Measurements from ENCODE around the gene ANO7.

The ANO7 gene

GRCh38 chr2:241213567-241213966, 25.1 kb downstream of the ANO7 start:
- no peak for DNase-seq

GRCh38 chr2:241214209-241214608, 25.7 kb downstream of the ANO7 start:
- no peak for DNase-seq

- no peak for DNase-seq
Measured at GRCh38 chr2:241214766-241215165, 26.3 kb downstream of the ANO7 start.

GRCh38 chr2:241215421-241215820, 26.9 kb downstream of the ANO7 start:
- no peak for DNase-seq

GRCh38 chr2:241216211-241216761, 27.8 kb downstream of the ANO7 start:
- DNase-seq, result no peak

DNA sequence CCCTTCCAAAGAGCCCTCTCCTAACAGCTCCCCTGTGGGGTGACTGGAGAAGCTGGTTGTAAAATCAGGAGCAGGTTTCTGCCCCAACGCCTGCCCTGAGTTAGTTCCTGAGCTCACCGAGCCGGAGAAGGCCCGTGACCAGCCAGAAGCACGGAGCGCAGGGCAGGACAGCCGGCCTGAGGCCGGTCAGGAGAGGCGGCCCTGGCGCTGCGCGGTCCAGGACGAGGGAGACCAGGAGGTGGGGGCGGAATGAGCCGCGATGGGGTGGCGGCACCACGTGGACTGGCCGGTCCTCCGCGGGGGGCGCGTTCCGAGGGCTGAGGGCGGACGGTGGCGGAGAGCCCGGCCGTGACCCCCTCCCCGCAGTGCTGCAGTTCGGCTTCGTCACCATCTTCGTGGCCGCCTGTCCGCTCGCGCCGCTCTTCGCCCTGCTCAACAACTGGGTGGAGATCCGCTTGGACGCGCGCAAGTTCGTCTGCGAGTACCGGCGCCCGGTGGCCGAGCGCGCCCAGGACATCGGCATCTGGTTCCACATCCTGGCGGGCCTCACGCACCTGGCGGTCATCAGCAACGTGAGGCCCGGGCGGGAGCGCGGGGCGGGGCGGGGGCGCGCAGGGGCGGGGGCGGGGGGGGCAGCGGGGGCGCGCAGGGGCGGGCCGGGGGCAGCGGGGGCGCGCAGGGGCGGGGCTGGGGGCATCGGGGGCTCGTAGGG, 29.0 kb downstream of the ANO7 start:
- DNase-seq, result no peak

DNA sequence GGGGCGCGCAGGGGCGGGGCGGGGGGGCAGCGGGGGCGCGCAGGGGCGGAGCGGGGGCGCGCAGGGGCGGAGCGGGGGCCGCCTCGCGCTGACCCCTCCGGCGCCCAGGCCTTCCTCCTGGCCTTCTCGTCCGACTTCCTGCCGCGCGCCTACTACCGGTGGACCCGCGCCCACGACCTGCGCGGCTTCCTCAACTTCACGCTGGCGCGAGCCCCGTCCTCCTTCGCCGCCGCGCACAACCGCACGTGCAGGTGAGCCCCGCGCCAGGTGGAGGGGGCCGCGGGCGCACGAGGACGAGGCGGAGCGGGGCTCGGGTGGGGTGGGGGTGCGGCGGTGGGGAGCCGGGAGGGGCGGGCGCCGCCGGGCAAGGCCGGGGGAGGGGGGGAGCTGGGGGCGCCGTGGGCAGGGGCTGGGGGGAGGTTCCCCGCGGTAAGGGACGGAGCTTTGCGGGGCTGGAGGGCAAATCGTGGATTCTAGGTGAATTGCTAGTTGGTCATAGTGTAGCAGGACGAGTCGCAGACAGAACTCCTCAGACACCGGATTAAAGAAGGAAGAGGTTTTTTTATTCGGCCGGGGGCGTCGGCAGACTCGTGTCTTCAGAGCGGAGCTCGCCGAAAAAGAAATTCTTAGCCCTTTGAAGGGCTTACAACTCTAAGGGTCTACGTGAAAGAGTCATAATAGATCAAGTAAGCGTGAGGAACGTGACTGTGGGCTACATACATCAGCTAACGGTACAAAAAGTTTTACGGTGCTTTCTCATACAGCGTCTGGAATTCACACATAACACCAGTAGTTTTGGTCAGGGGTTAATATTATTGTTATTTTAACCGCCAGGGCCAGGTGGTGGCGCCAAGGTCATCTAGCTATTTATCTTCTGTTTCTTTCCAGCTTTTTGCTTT, 29.9 kb downstream of the ANO7 start:
- DNase-seq, result no peak

- DNase-seq, result no peak
Measured at GRCh38 chr2:241219030-241219382, 30.5 kb downstream of the ANO7 start.

DNA sequence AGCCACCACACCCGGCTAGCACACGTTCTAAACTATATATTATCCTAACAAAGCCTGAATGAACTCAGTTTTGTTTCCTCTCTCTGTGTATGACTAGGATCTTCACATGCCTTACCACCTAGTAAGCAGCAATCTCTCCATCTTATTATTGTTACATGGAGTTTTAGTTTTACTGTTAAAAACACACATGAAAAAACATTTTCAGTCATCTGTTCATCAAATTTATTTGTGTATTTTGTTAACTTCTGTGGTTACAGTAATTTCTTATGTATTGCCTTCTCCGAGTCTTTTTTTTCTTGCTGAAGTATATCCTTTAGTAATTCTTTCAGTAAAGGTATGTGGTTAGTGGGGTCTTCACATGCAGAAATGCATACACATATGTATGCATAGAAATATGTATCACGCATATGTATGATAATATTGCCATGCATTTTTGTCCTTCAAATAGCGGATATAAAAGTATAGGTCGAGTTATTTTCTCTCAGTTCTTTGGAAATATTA, 31.4 kb downstream of the ANO7 start:
- no peak for DNase-seq

DNA sequence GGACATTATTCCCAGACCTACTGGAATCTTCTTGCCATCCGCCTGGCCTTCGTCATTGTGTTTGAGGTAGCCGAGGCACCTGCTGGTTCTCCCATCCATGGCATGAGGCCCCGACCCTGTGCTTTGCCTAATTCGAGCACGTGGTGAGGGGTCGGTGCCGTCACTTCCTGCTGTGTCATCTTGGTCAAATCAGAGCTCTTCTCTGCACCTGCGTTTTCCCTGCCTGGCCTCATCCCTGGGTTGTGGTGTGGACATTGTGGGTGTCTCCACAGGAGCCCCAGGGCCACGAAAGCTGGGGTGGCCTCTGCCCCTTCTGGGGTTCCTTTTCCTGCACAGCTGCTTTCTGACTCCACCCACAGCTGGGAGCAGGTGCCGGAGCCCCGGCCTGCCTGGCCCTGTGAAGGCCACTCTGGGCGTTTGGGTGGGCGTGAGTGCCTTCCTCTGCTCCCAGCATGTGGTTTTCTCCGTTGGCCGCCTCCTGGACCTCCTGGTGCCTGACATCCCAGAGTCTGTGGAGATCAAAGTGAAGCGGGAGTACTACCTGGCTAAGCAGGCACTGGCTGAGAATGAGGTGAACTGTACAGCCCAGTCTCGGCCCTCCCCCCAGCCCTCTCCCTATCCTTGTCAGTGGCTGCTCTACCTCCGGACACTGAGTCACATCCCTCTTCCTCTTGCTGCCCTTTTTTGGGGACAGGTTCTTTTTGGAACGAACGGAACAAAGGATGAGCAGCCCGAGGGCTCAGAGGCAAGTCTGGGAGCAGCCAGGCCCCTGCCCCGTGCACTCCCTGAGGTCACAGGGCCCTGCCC, 34.9 kb downstream of the ANO7 start:
- no peak for DNase-seq

- DNase-seq, result no peak
Measured at GRCh38 chr2:241224018-241224850, 35.8 kb downstream of the ANO7 start.

DNA sequence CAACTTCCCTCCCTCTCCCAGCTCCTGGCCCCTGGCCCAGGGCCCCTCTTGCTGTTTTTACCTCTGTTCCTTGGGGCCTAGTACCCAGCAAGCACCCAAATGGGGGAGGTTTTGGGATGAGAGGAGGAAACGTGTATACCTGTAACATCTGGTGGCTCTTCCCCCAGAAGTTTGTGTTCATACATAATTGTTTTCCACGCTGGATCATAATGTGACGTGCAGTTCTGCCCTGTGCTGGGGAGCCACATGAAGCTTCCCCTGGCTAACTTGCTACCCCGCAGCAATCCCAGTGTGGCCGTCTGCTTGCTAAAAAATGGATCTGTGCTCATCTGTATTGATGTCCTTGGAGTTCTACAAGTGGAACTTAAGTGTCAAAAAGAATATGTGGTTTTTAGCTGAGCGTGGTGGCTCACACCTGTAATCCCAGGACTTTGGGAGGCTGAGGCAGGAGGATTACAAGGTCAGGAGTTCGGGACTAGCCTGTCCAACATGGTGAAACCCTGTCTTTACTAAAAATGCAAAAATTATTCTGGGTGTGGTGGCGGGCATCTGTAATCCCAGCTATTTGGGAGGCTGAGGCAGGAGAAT, 36.5 kb downstream of the ANO7 start:
- no peak for DNase-seq

DNA sequence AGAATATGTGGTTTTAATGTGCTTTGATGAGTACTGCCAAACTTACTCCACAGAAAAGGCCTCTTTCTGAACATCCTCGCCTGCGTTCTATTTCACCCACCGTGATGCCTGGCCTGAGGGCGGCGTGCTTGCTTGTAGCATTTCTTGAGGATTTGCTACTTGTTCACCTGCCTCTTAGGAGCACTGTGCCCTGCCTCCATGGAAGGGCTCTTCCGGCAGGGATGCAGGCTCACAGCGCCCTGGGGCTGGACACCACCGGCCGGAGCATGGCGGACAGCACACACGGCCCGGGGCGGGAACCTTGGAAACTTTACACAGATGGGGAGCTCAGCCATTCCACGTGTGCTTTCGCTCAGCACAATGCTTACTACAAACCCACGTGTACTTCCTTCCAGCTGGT, 37.1 kb downstream of the ANO7 start:
- DNase-seq, result no peak

GRCh38 chr2:241225983-241226382, 37.5 kb downstream of the ANO7 start:
- DNase-seq, result no peak

GRCh38 chr2:241226723-241227572, 38.5 kb downstream of the ANO7 start:
- no peak for DNase-seq

DNA sequence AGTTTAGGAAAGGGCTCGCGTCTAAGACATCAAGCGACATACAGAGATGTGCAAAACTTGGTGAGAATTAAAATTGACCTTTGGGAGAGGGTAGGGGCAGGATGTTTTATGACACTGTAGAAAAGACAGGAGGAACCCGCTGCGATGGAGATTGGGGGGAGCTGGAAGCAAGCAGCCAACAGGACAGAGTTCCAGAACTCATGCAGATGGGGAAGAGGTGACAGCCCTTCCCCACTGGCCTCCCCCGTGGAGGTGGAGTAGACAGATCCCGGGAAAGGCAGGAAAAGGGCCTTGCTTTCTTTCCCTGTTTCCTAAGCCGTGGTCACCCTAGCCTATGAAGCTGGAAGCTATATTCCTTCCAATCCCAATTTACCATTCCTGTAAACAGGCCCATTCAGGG, 39.1 kb downstream of the ANO7 start:
- no peak for DNase-seq

DNA sequence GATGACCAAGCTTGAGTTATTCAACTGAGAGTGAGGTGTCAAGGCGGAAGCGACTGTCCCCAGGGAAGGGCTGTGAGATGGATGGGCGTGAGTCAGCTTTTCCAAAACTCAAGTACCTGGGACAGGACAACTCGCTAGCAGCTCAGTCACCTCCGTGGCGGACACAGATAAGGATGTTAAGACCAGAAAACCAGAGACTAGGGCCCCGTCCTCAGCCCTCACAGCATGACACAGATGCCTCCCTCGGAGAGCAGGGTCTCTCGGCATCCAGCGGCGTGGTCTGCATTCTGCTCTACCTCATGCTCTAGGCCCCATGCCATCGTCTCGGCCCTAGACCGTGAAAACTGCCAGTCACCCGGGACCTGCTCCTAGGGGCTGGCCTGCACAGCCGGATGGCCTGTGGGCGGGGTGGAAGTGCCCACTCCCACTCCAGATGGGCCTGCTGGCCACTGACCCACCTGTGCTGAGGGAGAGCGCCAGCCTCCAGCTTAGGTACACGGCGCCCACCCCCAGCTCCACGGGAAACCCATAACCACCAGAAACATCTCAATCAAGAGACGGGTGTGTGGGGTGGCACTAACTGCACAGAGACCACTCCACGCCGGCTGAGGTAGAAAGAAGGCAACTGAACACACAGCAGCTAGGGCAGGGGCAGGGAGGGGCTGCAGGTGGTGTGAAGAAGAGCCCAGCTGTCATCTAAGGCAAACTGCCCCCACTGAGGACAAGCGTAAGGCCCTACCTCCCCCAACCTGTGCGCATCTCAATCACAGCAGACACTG, 39.8 kb downstream of the ANO7 start:
- no peak for DNase-seq

- no peak for DNase-seq
Measured at GRCh38 chr2:241228860-241229516, 40.5 kb downstream of the ANO7 start.

Data from NCI-H1436 treated with DMSO at 0.1 percent for 48 hours (cell line).